Measurements from ENCODE around the gene FNDC10. TPM values are rescaled to one million over a fixed set of nuclear protein-coding genes. Genes with fewer than 3 reads are reported as not detected.

The FNDC10 gene
- total and polyA plus RNA-seq, 10 of the 15 experiments (the other 5 are each of a cell fraction or from before 2014, with no cell fraction given), result 0.05 to 1.3 (median 0.25) TPM; not detected in 4

GRCh38 chr1:1621173-1622009 lies 21.5 kb upstream of the FNDC10 start:
- SMC1A ChIA-PET (ENCODE audit: uncharacterized antibody, unreplicated experiment), result no interaction called here
- no peaks in the 10 kb centered on the region for H3K9me3 ChIP-seq (replicated peaks; ENCODE audit: control insufficient read depth, insufficient read depth, low read length)
- H3K4me1 ChIP-seq (ENCODE audit: control insufficient read depth, insufficient read depth, low read length), result peaks cover 7% of the 10 kb centered on the region; the same call in 1 of the 2 replicates
- DNase-seq (ENCODE audit: low read depth, low spot score) (no peak), ATAC-seq (no peak), FAIRE-seq (no peak)
- RAD21 ChIA-PET (ENCODE audit: unreplicated experiment), result no interaction called here
- no peak overlapping the region for H3K4me2 ChIP-seq (ENCODE audit: control insufficient read depth, insufficient read depth)
- in situ Hi-C loops (cut with MboI), result no loop called here
- intact Hi-C loops (cut with micrococcal nuclease; ENCODE audit: unreplicated experiment), result no loop called here
- no TSS peak for BruUV-seq (replicated peaks)
- H3K4me3 ChIP-seq, result no peak overlapping the region
- no peak overlapping the region for H3K9ac ChIP-seq (ENCODE audit: control insufficient read depth, insufficient read depth, low read length)
- no peak overlapping the region for H2AFZ ChIP-seq (ENCODE audit: control insufficient read depth, low read depth, low read length)
- no peaks in the 10 kb centered on the region for H4K20me1 ChIP-seq (ENCODE audit: control insufficient read depth, insufficient read depth)
- CTCF ChIA-PET, result no interaction called here
- H3K36me3 ChIP-seq (ENCODE audit: control insufficient read depth in 2 of 2, insufficient read depth in 2 of 2, low read length in 1 of 2), result no peaks in the 10 kb centered on the region
- no peaks in the 10 kb centered on the region for H3K79me2 ChIP-seq (ENCODE audit: control insufficient read depth, insufficient read depth, low read length)
- WGBS (ENCODE audit: insufficient coverage, insufficient replicate concordance, low lambda C conversion rate, missing lambda C conversion rate), result 73% methylated on average over 31 of the region's 31 CpGs
- H3K27me3 ChIP-seq (replicated peaks in 1 of 2; ENCODE audit: control insufficient read depth in 2 of 2, insufficient read depth in 2 of 2, low read length in 1 of 2), result no peaks in the 10 kb centered on the region; a peak in 1 of 4 replicates
- H3K27ac ChIP-seq (ENCODE audit: control insufficient read depth, insufficient read depth), result no peak overlapping the region
- POLR2A ChIA-PET, result no interaction called here
- no peak for TF ChIP-seq YY1 (IDR thresholded peaks at IDR 0.05; ENCODE audit: low read depth, low read length)
- no peak for TF ChIP-seq NR2F1 (conservative IDR thresholded peaks at IDR 0.05)
- no peak for TF ChIP-seq WRNIP1 (IDR thresholded peaks at IDR 0.05; ENCODE audit: borderline replicate concordance, low read depth, low read length)
- TF ChIP-seq, protein P1, sequence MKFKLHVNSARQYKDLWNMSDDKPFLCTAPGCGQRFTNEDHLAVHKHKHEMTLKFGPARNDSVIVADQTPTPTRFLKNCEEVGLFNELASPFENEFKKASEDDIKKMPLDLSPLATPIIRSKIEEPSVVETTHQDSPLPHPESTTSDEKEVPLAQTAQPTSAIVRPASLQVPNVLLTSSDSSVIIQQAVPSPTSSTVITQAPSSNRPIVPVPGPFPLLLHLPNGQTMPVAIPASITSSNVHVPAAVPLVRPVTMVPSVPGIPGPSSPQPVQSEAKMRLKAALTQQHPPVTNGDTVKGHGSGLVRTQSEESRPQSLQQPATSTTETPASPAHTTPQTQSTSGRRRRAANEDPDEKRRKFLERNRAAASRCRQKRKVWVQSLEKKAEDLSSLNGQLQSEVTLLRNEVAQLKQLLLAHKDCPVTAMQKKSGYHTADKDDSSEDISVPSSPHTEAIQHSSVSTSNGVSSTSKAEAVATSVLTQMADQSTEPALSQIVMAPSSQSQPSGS (IDR thresholded peaks at IDR 0.05; ENCODE audit: low read length), result no peak
- TF ChIP-seq, protein P2, sequence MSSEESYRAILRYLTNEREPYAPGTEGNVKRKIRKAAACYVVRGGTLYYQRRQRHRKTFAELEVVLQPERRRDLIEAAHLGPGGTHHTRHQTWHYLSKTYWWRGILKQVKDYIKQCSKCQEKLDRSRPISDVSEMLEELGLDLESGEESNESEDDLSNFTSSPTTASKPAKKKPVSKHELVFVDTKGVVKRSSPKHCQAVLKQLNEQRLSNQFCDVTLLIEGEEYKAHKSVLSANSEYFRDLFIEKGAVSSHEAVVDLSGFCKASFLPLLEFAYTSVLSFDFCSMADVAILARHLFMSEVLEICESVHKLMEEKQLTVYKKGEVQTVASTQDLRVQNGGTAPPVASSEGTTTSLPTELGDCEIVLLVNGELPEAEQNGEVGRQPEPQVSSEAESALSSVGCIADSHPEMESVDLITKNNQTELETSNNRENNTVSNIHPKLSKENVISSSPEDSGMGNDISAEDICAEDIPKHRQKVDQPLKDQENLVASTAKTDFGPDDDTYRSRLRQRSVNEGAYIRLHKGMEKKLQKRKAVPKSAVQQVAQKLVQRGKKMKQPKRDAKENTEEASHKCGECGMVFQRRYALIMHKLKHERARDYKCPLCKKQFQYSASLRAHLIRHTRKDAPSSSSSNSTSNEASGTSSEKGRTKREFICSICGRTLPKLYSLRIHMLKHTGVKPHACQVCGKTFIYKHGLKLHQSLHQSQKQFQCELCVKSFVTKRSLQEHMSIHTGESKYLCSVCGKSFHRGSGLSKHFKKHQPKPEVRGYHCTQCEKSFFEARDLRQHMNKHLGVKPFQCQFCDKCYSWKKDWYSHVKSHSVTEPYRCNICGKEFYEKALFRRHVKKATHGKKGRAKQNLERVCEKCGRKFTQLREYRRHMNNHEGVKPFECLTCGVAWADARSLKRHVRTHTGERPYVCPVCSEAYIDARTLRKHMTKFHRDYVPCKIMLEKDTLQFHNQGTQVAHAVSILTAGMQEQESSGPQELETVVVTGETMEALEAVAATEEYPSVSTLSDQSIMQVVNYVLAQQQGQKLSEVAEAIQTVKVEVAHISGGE (CRISPR knock-in tag; IDR thresholded peaks at IDR 0.05), result no peak
- no peak for TF ChIP-seq BACH1 (IDR thresholded peaks at IDR 0.05; ENCODE audit: borderline replicate concordance)
- TF ChIP-seq BRCA1 (IDR thresholded peaks at IDR 0.05; ENCODE audit: low read depth, low read length), result no peak
- TF ChIP-seq RCOR1 (conservative IDR thresholded peaks at IDR 0.05; ENCODE audit: low read depth, low read length), result no peak
- no peak for TF ChIP-seq NR2C2 (IDR thresholded peaks at IDR 0.05; ENCODE audit: borderline replicate concordance, control insufficient read depth, insufficient read length, low read depth)
- no peak for TF ChIP-seq RFX5 (IDR thresholded peaks at IDR 0.05; ENCODE audit: low read depth, low read length)
- no peak for TF ChIP-seq MTA2 (IDR thresholded peaks at IDR 0.05; ENCODE audit: low read depth)
- no peak for TF ChIP-seq NR2C1 (IDR thresholded peaks at IDR 0.05)
- TF ChIP-seq IKZF1 (conservative IDR thresholded peaks at IDR 0.05), result no peak
- TF ChIP-seq, protein P3, sequence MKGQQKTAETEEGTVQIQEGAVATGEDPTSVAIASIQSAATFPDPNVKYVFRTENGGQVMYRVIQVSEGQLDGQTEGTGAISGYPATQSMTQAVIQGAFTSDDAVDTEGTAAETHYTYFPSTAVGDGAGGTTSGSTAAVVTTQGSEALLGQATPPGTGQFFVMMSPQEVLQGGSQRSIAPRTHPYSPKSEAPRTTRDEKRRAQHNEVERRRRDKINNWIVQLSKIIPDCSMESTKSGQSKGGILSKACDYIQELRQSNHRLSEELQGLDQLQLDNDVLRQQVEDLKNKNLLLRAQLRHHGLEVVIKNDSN (IDR thresholded peaks at IDR 0.05; ENCODE audit: borderline replicate concordance, extremely low read length, insufficient read depth, low read depth, low read length), result no peak
- no peak for TF ChIP-seq ASH2L (IDR thresholded peaks at IDR 0.05; ENCODE audit: borderline replicate concordance, low read depth)
- TF ChIP-seq NFIC (IDR thresholded peaks at IDR 0.05; ENCODE audit: low read depth, low read length), result no peak
- TF ChIP-seq HDGF (IDR thresholded peaks at IDR 0.05), result no peak
